Calu3 (cell line): ENCODE results near the gene ZNF787. TPM values are rescaled to one million over a fixed set of nuclear protein-coding genes. Genes with fewer than 3 reads are reported as not detected.

Source experiments
- BruUV-seq: library from RNA; stranded (reverse); fragments of 400-500 nt; replicated peaks from 2 replicates; lab custom pipeline; 2021; lab: Mats Ljungman, UMichigan
- CTCF ChIA-PET: fragments of 300-600 bp; sonication (Branson Sonifier 250); formaldehyde crosslinking; loops from one replicate; lab custom pipeline; 2022; ENCODE audit warnings: antibody characterized with exemption; lab: Charles Lee
- DNase-seq: peaks from one replicate; pipeline ENCODE4 v3.0.0; 2022
- H3K27ac Mint-ChIP-seq: one replicate; pipeline ENCODE4 v1.8.0; 2022; ENCODE audit warnings: mixed read lengths; ENCODE audit not compliant: unreplicated experiment
- H3K27me3 Mint-ChIP-seq: one replicate; pipeline ENCODE4 v1.8.0; 2022; ENCODE audit warnings: mixed read lengths; ENCODE audit not compliant: unreplicated experiment
- H3K36me3 Mint-ChIP-seq: one replicate; pipeline ENCODE4 v1.8.0; 2022; ENCODE audit warnings: mild to moderate bottlenecking, moderate library complexity, mixed read lengths; ENCODE audit not compliant: insufficient read depth, unreplicated experiment
- H3K4me1 Mint-ChIP-seq: one replicate; pipeline ENCODE4 v1.8.0; 2022; ENCODE audit warnings: mild to moderate bottlenecking, low read depth, mixed read lengths; ENCODE audit not compliant: unreplicated experiment
- H3K4me3 Mint-ChIP-seq: one replicate; pipeline ENCODE4 v1.8.0; 2022; ENCODE audit warnings: mild to moderate bottlenecking, low read depth, moderate library complexity, mixed read lengths; ENCODE audit not compliant: unreplicated experiment
- H3K9me3 Mint-ChIP-seq: one replicate; pipeline ENCODE4 v1.8.0; 2022; ENCODE audit warnings: low read depth, mixed read lengths; ENCODE audit not compliant: unreplicated experiment
- CTCF ChIP-seq: fragments of 200-600 bp; IDR thresholded peaks from one replicate; pipeline ENCODE4 v1.8.0; 2022; ENCODE audit warnings: antibody characterized with exemption; ENCODE audit not compliant: unreplicated experiment
- intact Hi-C: fragments of 100-400 bp; cut with micrococcal nuclease; formaldehyde crosslinking; loops from one replicate; pipeline ENCODE4 v1.10.0; 2022; ENCODE audit not compliant: unreplicated experiment
- total RNA-seq: library from RNA; stranded (reverse); gene quantifications from 2 replicates; pipeline ENCODE4 v1.2.3, GENCODE V29; 2022

ZNF787 gene
- total RNA-seq, 1 experiment from 2014 or later, result 68.5 TPM

- CTCF ChIA-PET, result interaction anchor here (0.5 kb wide), 1 partner anchor 1916 kb away, joined by 4 read pairs; the partner anchor contains the start of gene RPS9
- no peak overlapping the region for H3K27ac Mint-ChIP-seq
- H3K4me1 Mint-ChIP-seq, result peaks cover 41% of the 10 kb centered on the region
- no peak overlapping the region for H3K4me3 Mint-ChIP-seq
- no peaks in the 10 kb centered on the region for H3K9me3 Mint-ChIP-seq
- H3K36me3 Mint-ChIP-seq, result peaks cover 61% of the 10 kb centered on the region
- intact Hi-C loops, result no loop called here
- no peak for DNase-seq
- H3K27me3 Mint-ChIP-seq, result no peaks in the 10 kb centered on the region
- no TSS peak for BruUV-seq
- TF ChIP-seq CTCF, result no peak
Observed at GRCh38 chr19:56116606-56117005, 4.5 kb downstream of the ZNF787 start.

GRCh38 chr19:56115490-56115889, 5.6 kb downstream of the ZNF787 start:
- Mint-ChIP-seq H3K27me3 (no peaks in the 10 kb centered on the region), H3K27ac (no peak overlapping the region), H3K9me3 (no peaks in the 10 kb centered on the region), H3K4me1 (peaks cover 51% of the 10 kb centered on the region), H3K4me3 (no peak overlapping the region), H3K36me3 (peaks cover 54% of the 10 kb centered on the region)
- intact Hi-C loops, result no loop called here
- CTCF ChIA-PET, result no interaction called here
- BruUV-seq, result no TSS peak
- no peak for TF ChIP-seq CTCF
- DNase-seq, result no peak

GRCh38 chr19:56114778-56115110, 6.4 kb downstream of the ZNF787 start:
- no peaks in the 10 kb centered on the region for H3K9me3 Mint-ChIP-seq
- TF ChIP-seq CTCF, result no peak
- DNase-seq, result no peak
- peak overlapping the region; percentile 62 for H3K27ac Mint-ChIP-seq
- H3K36me3 Mint-ChIP-seq, result peaks cover 54% of the 10 kb centered on the region
- H3K4me3 Mint-ChIP-seq, result no peak overlapping the region
- CTCF ChIA-PET, result interaction anchor here (0.7 kb wide), 1 partner anchor 94 kb away, joined by 4 read pairs; no protein-coding TSS in a partner anchor
- no peaks in the 10 kb centered on the region for H3K27me3 Mint-ChIP-seq
- peaks cover 57% of the 10 kb centered on the region for H3K4me1 Mint-ChIP-seq
- intact Hi-C loops, result no loop called here
- BruUV-seq, result no TSS peak

- CTCF ChIA-PET, result no interaction called here
- no TSS peak for BruUV-seq
- Mint-ChIP-seq H3K4me1 (peaks cover 53% of the 10 kb centered on the region), H3K4me3 (no peak overlapping the region), H3K36me3 (peaks cover 49% of the 10 kb centered on the region), H3K27ac (peak overlapping the region; percentile 62), H3K27me3 (no peaks in the 10 kb centered on the region), H3K9me3 (no peaks in the 10 kb centered on the region)
- no peak for DNase-seq
- intact Hi-C loops, result no loop called here
- TF ChIP-seq CTCF, result no peak
Observed at GRCh38 chr19:56114051-56114777, 6.9 kb downstream of the ZNF787 start.
